ENCODE measurements around the gene NID2.

- no peak for TF ChIP-seq CTCF (conservative IDR thresholded peaks at IDR 0.05; ENCODE audit: low read depth, low read length)
- no peak for TF ChIP-seq EZH2 (IDR thresholded peaks at IDR 0.05; ENCODE audit: borderline replicate concordance, low read depth, low read length, poor library complexity, severe bottlenecking)
Observed at GRCh38 chr14:52020161-52020714, 48.6 kb downstream of the NID2 start.

All from A673 (cell line).